HepG2 (cell line): ENCODE measurements around the gene MAPK14. TPM values are rescaled to one million over a fixed set of nuclear protein-coding genes. Genes with fewer than 3 reads are reported as not detected.

Source experiments
- DNMT1 ChIP-seq: sonication (generic); formaldehyde crosslinking; IDR thresholded peaks from 2 replicates; pipeline ENCODE4 v1.5.1; 2020; ENCODE audit warnings: mild to moderate bottlenecking, missing genetic modification reagents
- GTF2F1 ChIP-seq: fragments of 150-350 bp; IDR thresholded peaks from 2 replicates; pipeline ENCODE4 v1.6.1; 2014; ENCODE audit warnings: low read length
- GTF3A ChIP-seq: sonication (generic); formaldehyde crosslinking; conservative IDR thresholded peaks from 2 replicates; pipeline ENCODE4 v1.4.0; 2020; ENCODE audit warnings: mild to moderate bottlenecking, missing genetic modification reagents
- HOXA3 ChIP-seq: sonication (generic); formaldehyde crosslinking; IDR thresholded peaks from 2 replicates; pipeline ENCODE4 v1.5.0; 2020; ENCODE audit warnings: missing genetic modification reagents
- MLX ChIP-seq: IDR thresholded peaks from 2 replicates; pipeline ENCODE4 v1.6.1; 2016
- RBM39 ChIP-seq: fragments of 200-400 bp; formaldehyde crosslinking; IDR thresholded peaks from one replicate; pipeline ENCODE4 v1.6.1; 2018; ENCODE audit warnings: antibody characterized with exemption, mild to moderate bottlenecking, low read depth, low read length; ENCODE audit not compliant: poor library complexity, severe bottlenecking
- SALL1 ChIP-seq: sonication (generic); formaldehyde crosslinking; IDR thresholded peaks from 2 replicates; pipeline ENCODE4 v1.8.0; 2022; ENCODE audit warnings: mild to moderate bottlenecking, missing genetic modification reagents
- TBX2 ChIP-seq: sonication (generic); formaldehyde crosslinking; IDR thresholded peaks from 2 replicates; pipeline ENCODE4 v1.5.0; 2020; ENCODE audit warnings: missing genetic modification reagents, mild to moderate bottlenecking, borderline replicate concordance
- TFAP4 ChIP-seq: sonication (generic); IDR thresholded peaks from 2 replicates; pipeline ENCODE4 v1.6.1; 2016; ENCODE audit warnings: low read depth, borderline replicate concordance
- ZBTB14 ChIP-seq: sonication (generic); formaldehyde crosslinking; IDR thresholded peaks from 2 replicates; pipeline ENCODE4 v1.4.0; 2020; ENCODE audit warnings: missing genetic modification reagents
- ZBTB42 ChIP-seq: sonication (generic); formaldehyde crosslinking; IDR thresholded peaks from 2 replicates; pipeline ENCODE4 v1.5.0; 2020; ENCODE audit warnings: mild to moderate bottlenecking, missing genetic modification reagents
- ZNF121 ChIP-seq: sonication (generic); formaldehyde crosslinking; IDR thresholded peaks from 2 replicates; pipeline ENCODE4 v1.5.0; 2020; ENCODE audit warnings: mild to moderate bottlenecking, missing genetic modification reagents
- ZNF264 ChIP-seq: sonication (generic); formaldehyde crosslinking; IDR thresholded peaks from 2 replicates; pipeline ENCODE4 v1.4.0; 2020; ENCODE audit warnings: missing genetic modification reagents
- ZNF607 ChIP-seq: sonication (generic); formaldehyde crosslinking; IDR thresholded peaks from 2 replicates; pipeline ENCODE4 v1.5.1; 2020; ENCODE audit warnings: missing genetic modification reagents, mild to moderate bottlenecking, borderline replicate concordance
- ZNF724P ChIP-seq: sonication (generic); formaldehyde crosslinking; IDR thresholded peaks from 2 replicates; pipeline ENCODE4 v1.8.0; 2022; ENCODE audit warnings: missing genetic modification reagents, borderline replicate concordance
- ZNF75D ChIP-seq: sonication (generic); formaldehyde crosslinking; IDR thresholded peaks from 2 replicates; pipeline ENCODE4 v1.8.1; 2023; ENCODE audit warnings: missing genetic modification reagents, mild to moderate bottlenecking, borderline replicate concordance
- polyA plus RNA-seq, 8 experiments: library from polyadenylated mRNA; depleted of rRNA in 3 of 8; stranded (reverse) in 7 of 8; unstranded in 1 of 8; fragments of >200 nt; fragmentation: Illumina TruSeq in 4 of 8; extraction: Trizol in 4 of 8; gene quantifications; 2 replicates each; pipeline versions ENCODE4 v1.2.1 to v1.2.3, GENCODE V29; 2011 to 2016; ENCODE audit warnings: low read depth in 4 of 8, missing spikeins in 1 of 8, mixed read lengths in 1 of 8; ENCODE audit not compliant: insufficient read depth in 1 of 8
- total RNA-seq, 5 experiments: library from RNA; depleted of rRNA; stranded (reverse); fragments of >200 nt; fragmentation: Illumina TruSeq; extraction: Trizol; gene quantifications; 2 replicates each; pipeline ENCODE4 v1.2.3, GENCODE V29; 2016; ENCODE audit warnings: low read depth in 1 of 5
- TF ChIP-seq, protein P1 (sequence below): sonication (generic); formaldehyde crosslinking; IDR thresholded peaks from 2 replicates; pipeline ENCODE4 v1.4.0; 2020; ENCODE audit warnings: missing genetic modification reagents
- TF ChIP-seq, protein P2 (sequence below): sonication (generic); formaldehyde crosslinking; IDR thresholded peaks from 2 replicates; pipeline ENCODE4 v1.5.1; 2020; ENCODE audit warnings: missing genetic modification reagents, mild to moderate bottlenecking, borderline replicate concordance
- TF ChIP-seq, protein P3 (sequence below): sonication (generic); formaldehyde crosslinking; IDR thresholded peaks from 2 replicates; pipeline ENCODE4 v1.4.0; 2020; ENCODE audit warnings: missing genetic modification reagents

Gene MAPK14
- total and polyA plus RNA-seq, 2 of the 13 experiments (the other 11 are each of a cell fraction or from before 2014, with no cell fraction given) = 66.3 to 67.3 TPM

GRCh38 chr6:36127462-36128016 is 99.9 kb downstream of the MAPK14 start (continued):
- TF ChIP-seq, protein P1, sequence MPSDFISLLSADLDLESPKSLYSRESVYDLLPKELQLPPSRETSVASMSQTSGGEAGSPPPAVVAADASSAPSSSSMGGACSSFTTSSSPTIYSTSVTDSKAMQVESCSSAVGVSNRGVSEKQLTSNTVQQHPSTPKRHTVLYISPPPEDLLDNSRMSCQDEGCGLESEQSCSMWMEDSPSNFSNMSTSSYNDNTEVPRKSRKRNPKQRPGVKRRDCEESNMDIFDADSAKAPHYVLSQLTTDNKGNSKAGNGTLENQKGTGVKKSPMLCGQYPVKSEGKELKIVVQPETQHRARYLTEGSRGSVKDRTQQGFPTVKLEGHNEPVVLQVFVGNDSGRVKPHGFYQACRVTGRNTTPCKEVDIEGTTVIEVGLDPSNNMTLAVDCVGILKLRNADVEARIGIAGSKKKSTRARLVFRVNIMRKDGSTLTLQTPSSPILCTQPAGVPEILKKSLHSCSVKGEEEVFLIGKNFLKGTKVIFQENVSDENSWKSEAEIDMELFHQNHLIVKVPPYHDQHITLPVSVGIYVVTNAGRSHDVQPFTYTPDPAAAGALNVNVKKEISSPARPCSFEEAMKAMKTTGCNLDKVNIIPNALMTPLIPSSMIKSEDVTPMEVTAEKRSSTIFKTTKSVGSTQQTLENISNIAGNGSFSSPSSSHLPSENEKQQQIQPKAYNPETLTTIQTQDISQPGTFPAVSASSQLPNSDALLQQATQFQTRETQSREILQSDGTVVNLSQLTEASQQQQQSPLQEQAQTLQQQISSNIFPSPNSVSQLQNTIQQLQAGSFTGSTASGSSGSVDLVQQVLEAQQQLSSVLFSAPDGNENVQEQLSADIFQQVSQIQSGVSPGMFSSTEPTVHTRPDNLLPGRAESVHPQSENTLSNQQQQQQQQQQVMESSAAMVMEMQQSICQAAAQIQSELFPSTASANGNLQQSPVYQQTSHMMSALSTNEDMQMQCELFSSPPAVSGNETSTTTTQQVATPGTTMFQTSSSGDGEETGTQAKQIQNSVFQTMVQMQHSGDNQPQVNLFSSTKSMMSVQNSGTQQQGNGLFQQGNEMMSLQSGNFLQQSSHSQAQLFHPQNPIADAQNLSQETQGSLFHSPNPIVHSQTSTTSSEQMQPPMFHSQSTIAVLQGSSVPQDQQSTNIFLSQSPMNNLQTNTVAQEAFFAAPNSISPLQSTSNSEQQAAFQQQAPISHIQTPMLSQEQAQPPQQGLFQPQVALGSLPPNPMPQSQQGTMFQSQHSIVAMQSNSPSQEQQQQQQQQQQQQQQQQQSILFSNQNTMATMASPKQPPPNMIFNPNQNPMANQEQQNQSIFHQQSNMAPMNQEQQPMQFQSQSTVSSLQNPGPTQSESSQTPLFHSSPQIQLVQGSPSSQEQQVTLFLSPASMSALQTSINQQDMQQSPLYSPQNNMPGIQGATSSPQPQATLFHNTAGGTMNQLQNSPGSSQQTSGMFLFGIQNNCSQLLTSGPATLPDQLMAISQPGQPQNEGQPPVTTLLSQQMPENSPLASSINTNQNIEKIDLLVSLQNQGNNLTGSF = no peak
- TF ChIP-seq RBM39 (no peak), HOXA3 (CRISPR knock-in tag) (peak; percentile 53; the same call in 1 of the 2 replicates), TBX2 (CRISPR knock-in tag) (peak; percentile 58; the same call in 1 of the 2 replicates), ZBTB42 (no peak), ZNF75D (CRISPR knock-in tag) (no peak), GTF2F1 (0 out of 2 replicates have a peak, but pooled peaks have one; percentile 31), MLX (CRISPR knock-in tag) (peak; percentile 63), TFAP4 (no peak), ZNF121 (CRISPR knock-in tag) (no peak), ZNF607 (CRISPR knock-in tag) (peak; percentile 40; the same call in 1 of the 2 replicates), ZBTB14 (CRISPR knock-in tag) (no peak), GTF3A (CRISPR knock-in tag) (no peak), SALL1 (peak; percentile 89), ZNF724P (0 out of 2 replicates have a peak, but pooled peaks have one; percentile 36), DNMT1 (CRISPR knock-in tag) (no peak), ZNF264 (CRISPR knock-in tag) (no peak)
- TF ChIP-seq, protein P2, sequence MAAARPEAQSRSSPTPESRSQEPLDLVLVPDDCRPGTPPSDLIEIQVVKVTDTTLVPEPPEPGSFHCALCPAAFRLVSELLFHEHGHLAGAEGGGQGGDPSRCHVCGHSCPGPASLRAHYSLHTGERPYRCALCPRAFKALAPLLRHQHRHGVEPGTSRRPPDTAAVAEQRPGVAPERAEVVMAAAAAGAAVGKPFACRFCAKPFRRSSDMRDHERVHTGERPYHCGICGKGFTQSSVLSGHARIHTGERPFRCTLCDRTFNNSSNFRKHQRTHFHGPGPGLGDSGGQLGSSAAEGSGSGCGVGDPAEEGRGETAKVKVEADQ (CRISPR knock-in tag) = no peak
- TF ChIP-seq, protein P3, sequence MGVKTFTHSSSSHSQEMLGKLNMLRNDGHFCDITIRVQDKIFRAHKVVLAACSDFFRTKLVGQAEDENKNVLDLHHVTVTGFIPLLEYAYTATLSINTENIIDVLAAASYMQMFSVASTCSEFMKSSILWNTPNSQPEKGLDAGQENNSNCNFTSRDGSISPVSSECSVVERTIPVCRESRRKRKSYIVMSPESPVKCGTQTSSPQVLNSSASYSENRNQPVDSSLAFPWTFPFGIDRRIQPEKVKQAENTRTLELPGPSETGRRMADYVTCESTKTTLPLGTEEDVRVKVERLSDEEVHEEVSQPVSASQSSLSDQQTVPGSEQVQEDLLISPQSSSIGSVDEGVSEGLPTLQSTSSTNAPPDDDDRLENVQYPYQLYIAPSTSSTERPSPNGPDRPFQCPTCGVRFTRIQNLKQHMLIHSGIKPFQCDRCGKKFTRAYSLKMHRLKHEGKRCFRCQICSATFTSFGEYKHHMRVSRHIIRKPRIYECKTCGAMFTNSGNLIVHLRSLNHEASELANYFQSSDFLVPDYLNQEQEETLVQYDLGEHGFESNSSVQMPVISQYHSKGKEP (CRISPR knock-in tag) = no peak
